Activated naive CD4-positive, alpha-beta T cell treated with anti-CD3 and anti-CD28 coated beads, Interleukin-2, amount 50 U/mL, for 24 hours (primary cell): Measurements from ENCODE around the gene SLC1A4.

ENCODE experiments used
- H3K27ac Mint-ChIP-seq: one replicate; pipeline ENCODE4 v1.8.0; 2021; ENCODE audit warnings: mild to moderate bottlenecking, mixed read lengths
- H3K27me3 Mint-ChIP-seq: one replicate; pipeline ENCODE4 v1.8.0; 2021; ENCODE audit warnings: mixed read lengths
- H3K36me3 Mint-ChIP-seq: one replicate; pipeline ENCODE4 v1.8.0; 2021; ENCODE audit warnings: mixed read lengths
- H3K4me1 Mint-ChIP-seq: one replicate; pipeline ENCODE4 v1.8.0; 2021; ENCODE audit warnings: mixed read lengths
- H3K4me3 Mint-ChIP-seq: one replicate; pipeline ENCODE4 v1.8.0; 2021; ENCODE audit warnings: mild to moderate bottlenecking, mixed read lengths
- H3K9me3 Mint-ChIP-seq: one replicate; pipeline ENCODE4 v1.8.0; 2021; ENCODE audit warnings: mixed read lengths

SLC1A4 gene

GRCh38 chr2:64989126-64989981 is at the start of gene SLC1A4:
TSS of gene SLC1A4 (plus strand) at chr2:64989399. CDS start at chr2:64989644, 245 bp downstream.
- Mint-ChIP-seq H3K4me1 (peaks cover 21% of the 10 kb centered on the region), H3K36me3 (peaks cover 3% of the 10 kb centered on the region), H3K27ac (peak within 1 kb of the TSS; percentile 73), H3K4me3 (peak within 1 kb of the TSS; percentile 93), H3K9me3 (no peaks in the 10 kb centered on the region), H3K27me3 (peaks cover 2% of the 10 kb centered on the region)

GRCh38 chr2:64941143-64941542 is 48.1 kb upstream of the SLC1A4 start:
- H3K36me3 Mint-ChIP-seq, result no peaks in the 10 kb centered on the region
- H3K27me3 Mint-ChIP-seq, result peaks cover 2% of the 10 kb centered on the region
- peaks cover 19% of the 10 kb centered on the region for H3K4me1 Mint-ChIP-seq
- no peak overlapping the region for H3K4me3 Mint-ChIP-seq
- no peaks in the 10 kb centered on the region for H3K9me3 Mint-ChIP-seq
- no peak overlapping the region for H3K27ac Mint-ChIP-seq

GRCh38 chr2:64941801-64942200 is 47.4 kb upstream of the SLC1A4 start:
- H3K4me3 Mint-ChIP-seq, result no peak overlapping the region
- peaks cover 2% of the 10 kb centered on the region for H3K27me3 Mint-ChIP-seq
- H3K27ac Mint-ChIP-seq, result no peak overlapping the region
- no peaks in the 10 kb centered on the region for H3K9me3 Mint-ChIP-seq
- H3K36me3 Mint-ChIP-seq, result no peaks in the 10 kb centered on the region
- H3K4me1 Mint-ChIP-seq, result peaks cover 25% of the 10 kb centered on the region

- Mint-ChIP-seq H3K36me3 (no peaks in the 10 kb centered on the region), H3K27ac (no peak overlapping the region), H3K9me3 (no peaks in the 10 kb centered on the region), H3K27me3 (peaks cover 2% of the 10 kb centered on the region), H3K4me3 (no peak overlapping the region), H3K4me1 (peaks cover 34% of the 10 kb centered on the region)
Observed at GRCh38 chr2:64942693-64943092, 46.5 kb upstream of the SLC1A4 start.

- H3K36me3 Mint-ChIP-seq, result no peaks in the 10 kb centered on the region
- no peak overlapping the region for H3K4me3 Mint-ChIP-seq
- H3K27me3 Mint-ChIP-seq, result peaks cover 2% of the 10 kb centered on the region
- H3K4me1 Mint-ChIP-seq, result peaks cover 40% of the 10 kb centered on the region
- H3K27ac Mint-ChIP-seq, result no peak overlapping the region
- no peaks in the 10 kb centered on the region for H3K9me3 Mint-ChIP-seq
Observed at GRCh38 chr2:64943387-64944150, 45.6 kb upstream of the SLC1A4 start.

GRCh38 chr2:64944484-64944883 is 44.7 kb upstream of the SLC1A4 start:
- Mint-ChIP-seq H3K4me1 (peaks cover 37% of the 10 kb centered on the region), H3K27ac (no peak overlapping the region), H3K36me3 (no peaks in the 10 kb centered on the region), H3K9me3 (no peaks in the 10 kb centered on the region), H3K27me3 (peaks cover 2% of the 10 kb centered on the region), H3K4me3 (no peak overlapping the region)

- H3K27me3 Mint-ChIP-seq, result peaks cover 2% of the 10 kb centered on the region
- no peaks in the 10 kb centered on the region for H3K36me3 Mint-ChIP-seq
- H3K27ac Mint-ChIP-seq, result peak overlapping the region; percentile 66
- H3K9me3 Mint-ChIP-seq, result no peaks in the 10 kb centered on the region
- H3K4me1 Mint-ChIP-seq, result peaks cover 32% of the 10 kb centered on the region
- peak overlapping the region; percentile 78 for H3K4me3 Mint-ChIP-seq
Observed at GRCh38 chr2:64945973-64946768, 43.0 kb upstream of the SLC1A4 start.

- peaks cover 1% of the 10 kb centered on the region for H3K27me3 Mint-ChIP-seq
- no peaks in the 10 kb centered on the region for H3K9me3 Mint-ChIP-seq
- peak overlapping the region; percentile 66 for H3K27ac Mint-ChIP-seq
- no peaks in the 10 kb centered on the region for H3K36me3 Mint-ChIP-seq
- peak overlapping the region; percentile 78 for H3K4me3 Mint-ChIP-seq
- H3K4me1 Mint-ChIP-seq, result peaks cover 32% of the 10 kb centered on the region
Observed at GRCh38 chr2:64946769-64947247, 42.4 kb upstream of the SLC1A4 start.

GRCh38 chr2:64947885-64948284 is 41.3 kb upstream of the SLC1A4 start:
- H3K27ac Mint-ChIP-seq, result no peak overlapping the region
- H3K4me1 Mint-ChIP-seq, result peaks cover 32% of the 10 kb centered on the region
- H3K4me3 Mint-ChIP-seq, result no peak overlapping the region
- no peaks in the 10 kb centered on the region for H3K9me3 Mint-ChIP-seq
- no peaks in the 10 kb centered on the region for H3K36me3 Mint-ChIP-seq
- H3K27me3 Mint-ChIP-seq, result no peaks in the 10 kb centered on the region

GRCh38 chr2:64950226-64951160 is 38.7 kb upstream of the SLC1A4 start:
- H3K4me3 Mint-ChIP-seq, result no peak overlapping the region
- H3K4me1 Mint-ChIP-seq, result peaks cover 28% of the 10 kb centered on the region
- H3K27me3 Mint-ChIP-seq, result no peaks in the 10 kb centered on the region
- H3K36me3 Mint-ChIP-seq, result no peaks in the 10 kb centered on the region
- H3K9me3 Mint-ChIP-seq, result no peaks in the 10 kb centered on the region
- no peak overlapping the region for H3K27ac Mint-ChIP-seq

GRCh38 chr2:64951306-64951953 is 37.8 kb upstream of the SLC1A4 start:
- Mint-ChIP-seq H3K4me3 (no peak overlapping the region), H3K27me3 (no peaks in the 10 kb centered on the region), H3K9me3 (no peaks in the 10 kb centered on the region), H3K4me1 (peaks cover 18% of the 10 kb centered on the region), H3K36me3 (no peaks in the 10 kb centered on the region), H3K27ac (no peak overlapping the region)

GRCh38 chr2:64952096-64952495 is 37.1 kb upstream of the SLC1A4 start:
- Mint-ChIP-seq H3K4me3 (no peak overlapping the region), H3K27me3 (no peaks in the 10 kb centered on the region), H3K9me3 (no peaks in the 10 kb centered on the region), H3K27ac (no peak overlapping the region), H3K36me3 (no peaks in the 10 kb centered on the region), H3K4me1 (peaks cover 12% of the 10 kb centered on the region)

GRCh38 chr2:64952511-64953482 is 36.4 kb upstream of the SLC1A4 start:
- H3K27ac Mint-ChIP-seq, result no peak overlapping the region
- no peaks in the 10 kb centered on the region for H3K27me3 Mint-ChIP-seq
- no peaks in the 10 kb centered on the region for H3K9me3 Mint-ChIP-seq
- H3K36me3 Mint-ChIP-seq, result no peaks in the 10 kb centered on the region
- no peak overlapping the region for H3K4me3 Mint-ChIP-seq
- H3K4me1 Mint-ChIP-seq, result peaks cover 5% of the 10 kb centered on the region
